Stimulated activated CD8-positive, alpha-beta memory T cell treated with anti-CD3 and anti-CD28 coated beads, Interleukin-15, amount 100 ng/mL, for 1 hour (primary cell): ENCODE results near the gene CRTAP.
"Not testable (repeated sequence)": the region's sequence is repeated elsewhere in the genome, so short reads cannot be mapped to it uniquely, and the experiment has no call there.

Experiments
- DNase-seq: peaks from one replicate; pipeline ENCODE4 v3.0.0-alpha.2; 2020; ENCODE audit warnings: low read depth

CRTAP gene

GRCh38 chr3:33174711-33175414 lies 61.0 kb downstream of the CRTAP start:
- no peak for DNase-seq

GRCh38 chr3:33179132-33179531 lies 65.3 kb downstream of the CRTAP start:
- no peak for DNase-seq

GRCh38 chr3:33181229-33181628 lies 67.4 kb downstream of the CRTAP start:
- no peak for DNase-seq

- not testable (repeated sequence) for DNase-seq
Observed at GRCh38 chr3:33181641-33182040, 67.8 kb downstream of the CRTAP start.

GRCh38 chr3:33184863-33185262 lies 71.0 kb downstream of the CRTAP start:
- no peak for DNase-seq

GRCh38 chr3:33186524-33187367 lies 72.9 kb downstream of the CRTAP start:
- DNase-seq: no peak

- DNase-seq: no peak
Observed at GRCh38 chr3:33187368-33187634, 73.5 kb downstream of the CRTAP start.

- no peak for DNase-seq
Observed at GRCh38 chr3:33194303-33194702, 80.5 kb downstream of the CRTAP start.

GRCh38 chr3:33196538-33196937 lies 82.7 kb downstream of the CRTAP start:
- DNase-seq: no peak
